Stimulated activated CD8-positive, alpha-beta memory T cell treated with anti-CD3 and anti-CD28 coated beads, Interleukin-7, amount 100 ng/mL, for 24 hours (primary cell): ENCODE results near the gene RPUSD3.
A peak's percentile ranks its signal among the peaks of the same experiment; 100 is the strongest.

ENCODE experiments used
- DNase-seq: peaks from one replicate; pipeline ENCODE4 v3.0.0-alpha.2; 2020; ENCODE audit warnings: low read depth

Gene RPUSD3

GRCh38 chr3:9804996-9805395, 38.8 kb downstream of the RPUSD3 start:
- no peak for DNase-seq

- no peak for DNase-seq
Observed at GRCh38 chr3:9803494-9803893, 40.3 kb downstream of the RPUSD3 start.

- no peak for DNase-seq
Observed at GRCh38 chr3:9800529-9800928, 43.3 kb downstream of the RPUSD3 start.

GRCh38 chr3:9797196-9797945, 46.4 kb downstream of the RPUSD3 start:
- no peak for DNase-seq

GRCh38 chr3:9795207-9795606, 48.6 kb downstream of the RPUSD3 start:
- DNase-seq: no peak

- DNase-seq: no peak
Observed at GRCh38 chr3:9794400-9794799, 49.4 kb downstream of the RPUSD3 start.

- no peak for DNase-seq
Observed at GRCh38 chr3:9793161-9793781, 50.5 kb downstream of the RPUSD3 start.

- peak; percentile 81 for DNase-seq
Observed at GRCh38 chr3:9792405-9793160, 51.2 kb downstream of the RPUSD3 start, which contains the start of the genes ARPC4 and TADA3. TSS of gene ARPC4 (plus strand) at chr3:9793082. CDS start at chr3:9793122, 40 bp downstream. TSS of gene TADA3 (minus strand) at chr3:9792473. CDS start at chr3:9791466, 1,007 bp downstream.

- DNase-seq: no peak
Observed at GRCh38 chr3:9791790-9792404, 51.9 kb downstream of the RPUSD3 start.

GRCh38 chr3:9791127-9791526, 52.7 kb downstream of the RPUSD3 start:
- DNase-seq: no peak
